NCI-H1105 treated with DMSO at 0.1 percent for 48 hours (cell line): ENCODE data around the gene DNTT.

Source experiments
- DNase-seq: peaks from one replicate; lab custom pipeline; 2025; lab: John Stamatoyannopoulos, UW

DNTT gene

GRCh38 chr10:96342402-96342801 is 38.2 kb downstream of the DNTT start:
- no peak for DNase-seq

- no peak for DNase-seq
Measured at GRCh38 chr10:96344178-96344577, 39.9 kb downstream of the DNTT start.

DNA sequence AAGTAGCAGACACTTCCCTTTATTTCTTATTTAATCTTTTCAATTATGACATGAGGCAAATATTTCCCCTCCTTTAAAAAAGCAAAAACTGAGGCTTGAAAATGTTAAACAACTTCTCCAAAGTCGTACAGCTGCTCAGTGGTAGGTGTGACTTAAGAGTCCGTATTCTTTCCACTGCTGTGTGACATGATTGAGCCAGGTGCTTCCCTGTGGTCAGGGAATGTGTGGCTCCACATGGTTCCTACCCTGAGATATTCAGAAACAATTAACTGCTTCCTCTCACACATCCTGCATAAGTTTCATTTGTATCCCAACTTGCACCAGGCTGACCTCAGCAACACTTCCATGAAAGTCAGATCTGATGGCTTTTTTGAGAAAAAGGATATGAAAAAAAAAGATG is 41.0 kb downstream of the DNTT start:
- no peak for DNase-seq

- no peak for DNase-seq
Measured at GRCh38 chr10:96346295-96346694, 42.1 kb downstream of the DNTT start.

DNA sequence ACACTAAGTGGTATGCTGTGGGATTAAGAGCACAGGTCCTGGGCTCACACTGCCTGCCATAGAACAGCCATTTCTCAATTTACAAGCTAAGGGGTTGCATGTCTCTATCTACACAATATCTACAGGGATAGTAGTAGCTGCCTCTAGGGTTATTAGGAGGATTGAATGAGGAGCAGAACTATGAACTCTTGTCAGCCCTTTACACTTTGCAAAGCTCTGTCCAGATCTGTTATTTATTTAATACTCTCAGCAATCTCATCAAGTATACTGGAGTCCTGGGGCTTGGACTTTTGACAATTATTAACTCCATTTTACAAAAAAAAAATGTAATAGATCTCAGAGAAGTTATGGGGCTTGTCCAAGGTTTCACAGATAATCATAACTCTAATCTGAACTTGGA is 47.8 kb downstream of the DNTT start:
- no peak for DNase-seq

DNA sequence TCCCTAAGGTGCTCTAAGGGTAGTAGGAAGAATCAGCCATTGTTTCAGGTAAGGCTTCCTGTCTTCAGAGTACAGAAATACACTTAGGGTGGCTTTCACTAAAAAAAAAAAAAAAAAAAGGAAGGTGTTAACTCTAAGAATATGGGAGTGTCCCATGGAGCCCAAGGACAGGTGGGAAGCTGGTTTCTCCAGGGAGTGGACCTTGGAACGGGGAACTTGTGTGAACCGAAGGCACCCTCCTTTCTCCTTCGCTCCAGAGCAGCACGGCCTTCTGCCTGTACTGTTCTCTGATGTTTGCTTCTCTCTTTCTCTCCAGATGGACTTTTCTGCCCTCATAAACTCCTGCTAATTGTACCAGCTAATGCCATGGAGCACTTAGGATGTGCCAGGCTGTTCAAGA is 48.3 kb downstream of the DNTT start:
- DNase-seq, result no peak

GRCh38 chr10:96357038-96357620 is 52.9 kb downstream of the DNTT start:
- no peak for DNase-seq

- DNase-seq, result no peak
Measured at GRCh38 chr10:96358851-96359540, 54.8 kb downstream of the DNTT start, which contains the start of gene OPALIN. TSS of gene OPALIN (minus strand) at chr10:96359002. CDS start at chr10:96358896, 106 bp downstream.

DNA sequence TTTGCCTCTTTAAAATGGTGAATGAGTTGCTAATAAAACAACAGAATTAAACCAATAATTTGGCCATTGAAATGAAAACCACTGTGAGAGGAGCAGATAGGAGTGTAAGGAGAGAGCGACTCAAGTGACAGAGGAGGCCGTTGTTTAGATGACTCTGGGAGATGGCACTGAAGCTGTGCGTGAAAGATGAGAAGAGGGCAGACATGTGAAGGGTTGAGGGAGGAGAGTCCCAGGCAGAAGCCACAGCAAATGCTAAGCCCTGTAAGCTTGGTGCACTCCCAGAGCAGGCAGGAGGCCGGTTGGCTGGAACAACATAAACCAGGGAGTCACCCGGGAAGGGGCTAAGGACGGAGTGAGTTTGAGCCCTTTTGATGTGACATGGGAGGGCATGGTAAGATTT is 55.4 kb downstream of the DNTT start:
- DNase-seq, result no peak

- no peak for DNase-seq
Measured at GRCh38 chr10:96360331-96360730, 56.1 kb downstream of the DNTT start.

GRCh38 chr10:96360766-96361165 is 56.5 kb downstream of the DNTT start:
- DNase-seq, result no peak

- no peak for DNase-seq
Measured at GRCh38 chr10:96365571-96365970, 61.3 kb downstream of the DNTT start.

DNA sequence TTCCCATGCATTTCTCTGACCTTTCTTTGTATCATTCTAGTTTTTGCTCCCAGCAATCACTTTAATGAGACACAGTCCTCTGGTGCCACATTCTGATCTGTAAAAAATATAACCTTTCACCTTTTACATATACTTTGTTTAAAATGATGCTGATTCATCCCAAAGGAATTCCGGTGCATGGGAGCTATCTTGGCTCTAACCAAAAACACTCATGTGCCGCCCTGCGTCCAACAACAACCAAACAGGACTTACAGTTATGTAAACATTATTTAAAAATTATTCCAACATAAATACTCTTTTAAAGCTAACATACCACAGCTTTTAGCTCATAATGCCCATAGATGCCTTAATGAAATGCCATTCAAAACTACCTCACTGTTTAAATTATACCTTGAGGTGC is 62.3 kb downstream of the DNTT start:
- DNase-seq, result no peak

DNA sequence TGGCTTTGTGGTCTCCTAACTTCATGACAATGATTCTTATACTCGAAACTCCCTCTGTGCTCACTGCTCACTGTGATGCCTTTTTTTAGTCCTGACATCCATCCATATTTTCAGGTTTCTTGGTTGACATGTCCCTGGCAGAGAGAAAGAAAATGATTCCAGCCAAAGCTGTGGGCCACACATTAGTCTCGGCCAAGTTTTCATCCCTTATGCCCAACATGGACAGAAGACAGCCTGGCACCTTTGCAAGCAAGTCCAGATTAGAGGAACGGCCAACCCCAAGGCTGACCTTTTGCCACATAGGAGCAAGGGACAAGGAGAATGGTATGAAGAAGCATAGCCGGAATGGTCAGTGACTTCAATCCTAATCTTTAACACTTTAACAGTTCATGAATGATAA is 63.2 kb downstream of the DNTT start:
- no peak for DNase-seq

- no peak for DNase-seq
Measured at GRCh38 chr10:96368971-96369370, 64.7 kb downstream of the DNTT start.

GRCh38 chr10:96369890-96370583 is 65.8 kb downstream of the DNTT start:
- DNase-seq, result no peak

- peak; percentile 12 for DNase-seq
Measured at GRCh38 chr10:96370584-96371157, 66.4 kb downstream of the DNTT start.

GRCh38 chr10:96371356-96371755 is 67.1 kb downstream of the DNTT start:
- no peak for DNase-seq

DNA sequence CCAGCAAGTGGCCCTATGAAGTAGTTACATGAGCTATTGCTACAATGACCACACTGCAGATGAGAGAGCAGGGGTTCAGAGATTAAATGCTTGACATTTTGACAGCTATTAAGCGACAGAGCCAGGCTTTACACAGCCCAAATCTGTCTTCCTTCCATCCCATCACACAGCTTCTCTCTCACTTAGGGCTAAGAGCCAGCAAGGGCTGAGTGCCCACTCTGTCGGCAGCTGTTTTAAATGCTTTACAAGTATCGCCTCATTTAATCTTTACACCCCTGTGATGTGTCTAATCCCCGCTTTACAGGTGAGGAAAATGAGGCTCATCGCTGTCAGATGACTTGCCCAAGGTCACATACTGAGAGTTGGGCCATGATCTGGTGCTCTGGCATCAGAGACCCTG is 69.8 kb downstream of the DNTT start:
- no peak for DNase-seq

GRCh38 chr10:96374639-96374984 is 70.4 kb downstream of the DNTT start:
- DNase-seq, result no peak

DNA sequence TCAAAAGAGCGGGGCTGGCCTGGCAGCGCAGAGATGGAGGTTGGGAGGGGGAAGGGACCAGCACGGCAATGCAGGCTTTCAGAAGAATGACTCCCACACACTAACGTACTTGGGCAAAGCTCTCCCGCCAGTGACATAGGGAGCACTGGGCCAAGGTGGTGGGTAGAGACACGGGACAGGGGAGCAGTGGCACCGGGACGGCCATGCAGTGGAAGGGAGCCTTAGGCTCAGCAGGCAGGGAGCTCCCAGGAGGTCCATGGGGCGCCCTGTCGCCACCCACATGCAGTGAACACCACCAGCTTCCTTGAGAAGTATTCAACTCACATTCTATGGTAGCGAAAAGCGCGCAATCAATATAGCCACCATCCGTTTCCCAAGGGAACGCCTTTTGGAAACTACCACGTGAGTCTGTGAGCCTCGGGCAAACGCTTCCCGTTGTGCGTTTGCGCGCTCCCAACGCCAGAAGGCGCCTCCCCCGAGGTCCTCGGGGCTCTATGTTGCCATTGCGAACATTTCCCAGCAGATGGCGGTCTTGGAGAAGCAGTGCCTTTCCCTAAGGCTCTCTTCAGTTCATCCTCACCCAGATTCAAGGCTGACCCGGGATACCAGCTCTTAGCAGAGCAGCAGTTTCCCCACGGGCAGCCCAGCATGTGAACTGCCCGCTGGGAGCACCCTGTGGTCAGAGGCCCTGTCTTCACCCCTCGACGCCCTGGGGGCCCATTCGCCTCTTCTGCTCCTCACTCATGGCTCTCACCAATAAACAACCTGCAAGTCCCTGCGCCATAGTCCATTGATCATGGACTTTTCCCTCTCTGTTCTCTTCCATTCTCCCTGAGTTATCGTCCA is 71.0 kb downstream of the DNTT start:
- peak; percentile 61 for DNase-seq

- no peak for DNase-seq
Measured at GRCh38 chr10:96376483-96376882, 72.2 kb downstream of the DNTT start.
